ENCODE data around the gene MRPL24.

The MRPL24 gene

GRCh38 chr1:156717351-156717750, 23.5 kb downstream of the MRPL24 start:
- no peak overlapping the region for H3K4me2 ChIP-seq (ENCODE audit: low read length)
- no peaks in the 10 kb centered on the region for H3K4me1 ChIP-seq (ENCODE audit: low read length)
- H3K4me3 ChIP-seq (ENCODE audit: low read length), result no peak overlapping the region
- H3K79me2 ChIP-seq (ENCODE audit: low read length), result peaks cover 10% of the 10 kb centered on the region
- no peak overlapping the region for H2AFZ ChIP-seq (ENCODE audit: low read depth, low read length)
- H3K27ac ChIP-seq (ENCODE audit: low read length), result no peak overlapping the region
- H3K27me3 ChIP-seq (ENCODE audit: low read depth, low read length), result no peaks in the 10 kb centered on the region
- no peak for TF ChIP-seq EZH2phosphoT487 (IDR thresholded peaks at IDR 0.05; ENCODE audit: low read depth)
- TF ChIP-seq, protein P1, sequence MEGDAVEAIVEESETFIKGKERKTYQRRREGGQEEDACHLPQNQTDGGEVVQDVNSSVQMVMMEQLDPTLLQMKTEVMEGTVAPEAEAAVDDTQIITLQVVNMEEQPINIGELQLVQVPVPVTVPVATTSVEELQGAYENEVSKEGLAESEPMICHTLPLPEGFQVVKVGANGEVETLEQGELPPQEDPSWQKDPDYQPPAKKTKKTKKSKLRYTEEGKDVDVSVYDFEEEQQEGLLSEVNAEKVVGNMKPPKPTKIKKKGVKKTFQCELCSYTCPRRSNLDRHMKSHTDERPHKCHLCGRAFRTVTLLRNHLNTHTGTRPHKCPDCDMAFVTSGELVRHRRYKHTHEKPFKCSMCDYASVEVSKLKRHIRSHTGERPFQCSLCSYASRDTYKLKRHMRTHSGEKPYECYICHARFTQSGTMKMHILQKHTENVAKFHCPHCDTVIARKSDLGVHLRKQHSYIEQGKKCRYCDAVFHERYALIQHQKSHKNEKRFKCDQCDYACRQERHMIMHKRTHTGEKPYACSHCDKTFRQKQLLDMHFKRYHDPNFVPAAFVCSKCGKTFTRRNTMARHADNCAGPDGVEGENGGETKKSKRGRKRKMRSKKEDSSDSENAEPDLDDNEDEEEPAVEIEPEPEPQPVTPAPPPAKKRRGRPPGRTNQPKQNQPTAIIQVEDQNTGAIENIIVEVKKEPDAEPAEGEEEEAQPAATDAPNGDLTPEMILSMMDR (IDR thresholded peaks at IDR 0.05; ENCODE audit: low read depth, low read length), result no peak
- H3K9ac ChIP-seq (ENCODE audit: low read length), result no peak overlapping the region
- no peaks in the 10 kb centered on the region for H4K20me1 ChIP-seq (ENCODE audit: insufficient read depth, low read length)
- peaks cover 17% of the 10 kb centered on the region for H3K36me3 ChIP-seq (replicated peaks; ENCODE audit: low read depth, low read length)
- no peaks in the 10 kb centered on the region for H3K9me3 ChIP-seq (ENCODE audit: insufficient read depth, low read length)

DNA sequence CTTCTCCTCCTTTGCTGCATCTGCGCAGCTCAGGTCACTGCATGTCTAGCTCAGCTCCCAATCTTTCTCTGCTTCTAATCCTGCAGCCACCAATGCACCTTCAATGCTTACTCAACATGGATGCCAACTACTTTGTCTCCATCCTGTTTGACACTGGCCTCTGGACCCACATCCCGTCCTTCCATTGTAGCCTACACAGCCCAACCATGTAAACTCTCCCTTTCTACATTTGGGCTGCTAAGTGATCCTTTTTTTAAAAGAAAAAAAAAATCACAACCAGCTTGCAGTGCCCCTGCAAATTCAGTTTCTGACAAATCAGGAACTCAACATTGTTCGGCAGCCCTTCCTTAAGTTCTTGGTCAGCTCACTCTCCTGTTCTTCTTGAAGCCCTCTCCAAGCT, 26.1 kb downstream of the MRPL24 start:
- no peak overlapping the region for H2AFZ ChIP-seq (ENCODE audit: low read depth, low read length)
- H3K36me3 ChIP-seq (replicated peaks; ENCODE audit: low read depth, low read length), result peaks cover 4% of the 10 kb centered on the region
- no peaks in the 10 kb centered on the region for H4K20me1 ChIP-seq (ENCODE audit: insufficient read depth, low read length)
- TF ChIP-seq EZH2phosphoT487 (IDR thresholded peaks at IDR 0.05; ENCODE audit: low read depth), result no peak
- TF ChIP-seq, protein P1 (IDR thresholded peaks at IDR 0.05; ENCODE audit: low read depth, low read length), result no peak
- H3K9ac ChIP-seq (ENCODE audit: low read length), result no peak overlapping the region
- H3K9me3 ChIP-seq (ENCODE audit: insufficient read depth, low read length), result no peaks in the 10 kb centered on the region
- H3K4me1 ChIP-seq (ENCODE audit: low read length), result no peaks in the 10 kb centered on the region
- H3K27ac ChIP-seq (ENCODE audit: low read length), result no peak overlapping the region
- H3K4me2 ChIP-seq (ENCODE audit: low read length), result no peak overlapping the region
- H3K4me3 ChIP-seq (ENCODE audit: low read length), result no peak overlapping the region
- H3K79me2 ChIP-seq (ENCODE audit: low read length), result no peaks in the 10 kb centered on the region
- no peaks in the 10 kb centered on the region for H3K27me3 ChIP-seq (ENCODE audit: low read depth, low read length)

GRCh38 chr1:156712626-156713025, 28.3 kb downstream of the MRPL24 start:
- H3K9me3 ChIP-seq (ENCODE audit: insufficient read depth, low read length), result no peaks in the 10 kb centered on the region
- H3K4me1 ChIP-seq (ENCODE audit: low read length), result no peaks in the 10 kb centered on the region
- no peaks in the 10 kb centered on the region for H3K79me2 ChIP-seq (ENCODE audit: low read length)
- H3K27ac ChIP-seq (ENCODE audit: low read length), result no peak overlapping the region
- TF ChIP-seq EZH2phosphoT487 (IDR thresholded peaks at IDR 0.05; ENCODE audit: low read depth), result no peak
- TF ChIP-seq, protein P1 (IDR thresholded peaks at IDR 0.05; ENCODE audit: low read depth, low read length), result no peak
- no peak overlapping the region for H3K4me2 ChIP-seq (ENCODE audit: low read length)
- no peak overlapping the region for H3K4me3 ChIP-seq (ENCODE audit: low read length)
- no peak overlapping the region for H3K9ac ChIP-seq (ENCODE audit: low read length)
- H2AFZ ChIP-seq (ENCODE audit: low read depth, low read length), result no peak overlapping the region
- H3K36me3 ChIP-seq (replicated peaks; ENCODE audit: low read depth, low read length), result no peaks in the 10 kb centered on the region
- H4K20me1 ChIP-seq (ENCODE audit: insufficient read depth, low read length), result no peaks in the 10 kb centered on the region
- no peaks in the 10 kb centered on the region for H3K27me3 ChIP-seq (ENCODE audit: low read depth, low read length)

DNA sequence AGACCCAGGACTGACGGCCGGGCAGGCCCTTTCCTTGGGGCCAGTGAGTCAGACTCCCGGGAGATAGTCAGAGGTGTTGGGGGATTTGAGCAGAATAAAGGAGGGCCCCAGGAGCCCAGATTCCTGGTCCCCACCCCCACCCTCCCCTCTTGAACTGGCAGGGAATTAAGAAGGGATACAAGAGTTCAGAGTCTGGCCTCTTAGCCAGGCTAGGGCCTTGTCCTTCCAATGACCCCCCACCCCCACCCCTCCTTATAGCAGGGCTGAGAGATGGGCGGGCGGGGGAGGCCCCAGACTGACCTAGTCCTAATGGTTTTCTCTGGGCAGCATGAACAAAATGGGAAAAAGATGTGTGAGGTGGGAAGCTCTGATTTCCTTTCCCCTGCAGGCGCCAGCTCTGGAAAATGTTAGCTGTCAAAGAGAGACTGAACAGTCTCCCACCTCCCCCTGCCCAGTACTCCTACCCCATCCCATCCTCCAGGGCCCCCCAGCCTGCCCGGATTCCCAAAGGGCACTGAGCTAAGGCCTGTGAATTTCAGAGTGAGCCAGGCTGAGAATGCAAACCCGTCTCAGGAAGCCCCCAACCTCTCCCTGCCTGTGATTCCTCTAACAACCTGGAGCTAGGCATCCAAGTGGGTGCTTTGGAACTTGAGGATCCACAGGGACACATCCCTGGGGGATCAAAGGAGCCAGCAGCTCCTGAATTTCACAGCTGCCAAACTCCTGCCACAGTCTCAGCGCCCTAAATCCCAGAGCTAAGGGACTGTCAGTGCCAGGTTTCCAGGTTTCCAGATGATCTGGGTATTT, 29.7 kb downstream of the MRPL24 start:
- H3K79me2 ChIP-seq (ENCODE audit: low read length), result no peaks in the 10 kb centered on the region
- H2AFZ ChIP-seq (ENCODE audit: low read depth, low read length), result no peak overlapping the region
- peaks cover 3% of the 10 kb centered on the region; the same call in 1 of the 2 replicates for H3K27me3 ChIP-seq (ENCODE audit: low read depth, low read length)
- H4K20me1 ChIP-seq (ENCODE audit: insufficient read depth, low read length), result no peaks in the 10 kb centered on the region
- no peaks in the 10 kb centered on the region for H3K9me3 ChIP-seq (ENCODE audit: insufficient read depth, low read length)
- H3K27ac ChIP-seq (ENCODE audit: low read length), result no peak overlapping the region
- peaks cover 4% of the 10 kb centered on the region; the same call in 1 of the 2 replicates for H3K4me1 ChIP-seq (ENCODE audit: low read length)
- no peak overlapping the region for H3K9ac ChIP-seq (ENCODE audit: low read length)
- TF ChIP-seq, protein P1 (IDR thresholded peaks at IDR 0.05; ENCODE audit: low read depth, low read length), result no peak
- TF ChIP-seq EZH2phosphoT487 (IDR thresholded peaks at IDR 0.05; ENCODE audit: low read depth), result no peak
- no peaks in the 10 kb centered on the region for H3K36me3 ChIP-seq (replicated peaks; ENCODE audit: low read depth, low read length)
- no peak overlapping the region for H3K4me2 ChIP-seq (ENCODE audit: low read length)
- H3K4me3 ChIP-seq (ENCODE audit: low read length), result no peak overlapping the region
